ENCODE results near the gene DZANK1. TPM values are rescaled to one million over a fixed set of nuclear protein-coding genes. Genes with fewer than 3 reads are reported as not detected.

Gene DZANK1
- 0.49 and 0.69 TPM in 2 replicates for total RNA-seq

GRCh38 chr20:18466894-18467730 is at the start of gene DZANK1, which contains the start of gene POLR3F:
Gene DZANK1, minus strand, starts transcription at chr20:18467030. Its CDS starts 1,672 bp downstream, at chr20:18465358.
Gene POLR3F, plus strand, starts transcription at chr20:18467390. Its CDS starts 117 bp downstream, at chr20:18467507.

GRCh38 chr20:18507218-18508191 is 40.7 kb upstream of the DZANK1 start, which contains the start of gene SEC23B:
Gene SEC23B, plus strand, starts transcription at chr20:18507940. Its CDS starts 2,896 bp downstream, at chr20:18510836.

GRCh38 chr20:18496740-18497592 is 30.1 kb upstream of the DZANK1 start, which contains the start of gene RBBP9:
Gene RBBP9, minus strand, starts transcription at chr20:18497225. Its CDS starts 58 bp downstream, at chr20:18497167.

Other genes with a start within 250 kb of the DZANK1 start
- gene ZNF133, start 178.5 kb downstream of the DZANK1 start, total RNA-seq = 13.9 and 20.5 TPM in 2 replicates
- gene POLR3F, start 360 bp upstream of the DZANK1 start, total RNA-seq = 7.1 and 14.8 TPM in 2 replicates
- gene RBBP9, start 30.2 kb upstream of the DZANK1 start, total RNA-seq = 6.8 and 13.2 TPM in 2 replicates
- 25.1 and 66.2 TPM in 2 replicates for gene SEC23B, start 40.9 kb upstream of the DZANK1 start, total RNA-seq
- 34.0 and 43.2 TPM in 2 replicates for gene SMIM26, start 100.4 kb upstream of the DZANK1 start, total RNA-seq
- gene DTD1, start 121.0 kb upstream of the DZANK1 start, total RNA-seq = 45.4 and 66.1 TPM in 2 replicates